Thoracic aorta (tissue), 2 donors: Measurements from ENCODE around the gene COBLL1. TPM values are rescaled to one million over a fixed set of nuclear protein-coding genes. Genes with fewer than 3 reads are reported as not detected.

Source experiments
- ATAC-seq: fragments of 150-250 bp; one replicate; pipeline ENCODE4 v1.8.0; 2017; ENCODE audit warnings: low read depth; ENCODE audit not compliant: insufficient number of reproducible peaks, low FRiP score
- DNase-seq: peaks from one replicate; pipeline ENCODE4 v3.0.0-alpha.2; 2020; ENCODE audit warnings: low spot score
- H3K27ac ChIP-seq, 2 donors: fragments of 200-600 bp; sonication (generic); 1 replicate in 1 of 2; 2 replicates in 1 of 2; pipeline ENCODE4 v1.5.1; 2016; ENCODE audit warnings: mild to moderate bottlenecking in 2 of 2, moderate library complexity in 2 of 2
- H3K27me3 ChIP-seq: fragments of 200-600 bp; sonication (generic); replicated peaks from 2 replicates; pipeline ENCODE4 v1.6.0; 2016; ENCODE audit warnings: mild to moderate bottlenecking; ENCODE audit not compliant: insufficient read depth
- H3K36me3 ChIP-seq: fragments of 200-600 bp; sonication (generic); one replicate; pipeline ENCODE4 v1.5.1; 2016
- H3K4me1 ChIP-seq, 2 donors: fragments of 200-600 bp; sonication (generic); 1 replicate in 1 of 2; 2 replicates in 1 of 2; pipeline versions ENCODE4 v1.5.1 to v1.6.0; 2016; ENCODE audit warnings: low read depth in 2 of 2, mild to moderate bottlenecking in 1 of 2; ENCODE audit not compliant: control insufficient read depth in 1 of 2
- H3K4me3 ChIP-seq: fragments of 200-600 bp; sonication (generic); 2 replicates; pipeline ENCODE4 v1.5.1; 2016; ENCODE audit warnings: mild to moderate bottlenecking
- H3K9me3 ChIP-seq: fragments of 200-600 bp; sonication (generic); 2 replicates; pipeline ENCODE4 v1.5.1; 2016
- CTCF ChIP-seq: fragments of 200-600 bp; sonication (generic); IDR thresholded peaks from one replicate; pipeline ENCODE4 v1.5.1; 2019; ENCODE audit warnings: antibody characterized with exemption
- total RNA-seq, 2 donors: library from RNA; depleted of rRNA; stranded (reverse); fragments of >200 nt; gene quantifications; one replicate each; pipeline versions ENCODE4 v1.1.0 to v1.2.3, GENCODE V29; 2016

COBLL1 gene
- total RNA-seq, 2 donors from 2014 or later = 62.0 to 64.6 TPM

DNA sequence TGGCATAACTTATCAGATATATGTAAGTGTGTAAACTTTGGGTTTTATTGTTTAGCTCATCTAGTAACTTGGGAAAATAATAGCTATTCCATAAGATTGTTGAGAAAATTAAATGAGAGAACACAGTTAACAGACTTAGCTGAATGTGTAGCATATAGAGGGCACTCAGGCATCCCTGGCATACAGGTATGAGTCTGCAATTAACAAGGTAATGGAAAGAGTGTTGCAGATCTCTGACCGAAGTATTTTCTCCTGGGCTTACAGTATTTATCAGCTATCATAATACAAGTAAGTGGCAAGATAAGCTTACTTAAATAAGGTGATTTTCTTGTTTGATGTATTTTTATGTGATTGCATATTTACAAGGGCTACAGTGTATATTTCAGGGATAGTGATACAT lies 7.9 kb upstream of the COBLL1 start:
- DNase-seq (no peak), ATAC-seq (no peak)
- no peaks in the 10 kb centered on the region for H3K27me3 ChIP-seq
- H3K4me3 ChIP-seq = no peak overlapping the region
- no peaks in the 10 kb centered on the region for H3K4me1 ChIP-seq
- H3K9me3 ChIP-seq = no peaks in the 10 kb centered on the region
- H3K36me3 ChIP-seq = no peaks in the 10 kb centered on the region
- no peak overlapping the region for H3K27ac ChIP-seq
- TF ChIP-seq CTCF = no peak

GRCh38 chr2:164847981-164848741 lies 6.5 kb upstream of the COBLL1 start:
- Histone ChIP-seq H3K4me3 (no peak overlapping the region), H3K27me3 (no peaks in the 10 kb centered on the region), H3K36me3 (no peaks in the 10 kb centered on the region), H3K4me1 (no peaks in the 10 kb centered on the region), H3K27ac (no peak overlapping the region), H3K9me3 (no peaks in the 10 kb centered on the region)
- no peak for ATAC-seq
- TF ChIP-seq CTCF = no peak
- no peak for DNase-seq

- ATAC-seq (no peak), DNase-seq (no peak)
- Histone ChIP-seq H3K27ac (no peak overlapping the region), H3K4me3 (no peak overlapping the region), H3K9me3 (no peaks in the 10 kb centered on the region), H3K27me3 (no peaks in the 10 kb centered on the region), H3K36me3 (no peaks in the 10 kb centered on the region), H3K4me1 (peaks cover 0 to 2% of the 10 kb centered on the region in 2 donors)
- no peak for TF ChIP-seq CTCF
These were observed 5.7 kb upstream of the COBLL1 start for GRCh38 chr2:164847291-164847690.

- DNase-seq (no peak), ATAC-seq (no peak)
- Histone ChIP-seq H3K9me3 (no peaks in the 10 kb centered on the region), H3K4me3 (no peak overlapping the region), H3K27ac (no peak overlapping the region), H3K27me3 (no peaks in the 10 kb centered on the region), H3K4me1 (peaks cover 0 to 3% of the 10 kb centered on the region in 2 donors), H3K36me3 (no peaks in the 10 kb centered on the region)
- no peak for TF ChIP-seq CTCF
These were observed 4.7 kb upstream of the COBLL1 start for GRCh38 chr2:164846276-164846675.

- H3K4me3 ChIP-seq = no peak overlapping the region
- no peak for ATAC-seq
- no peak overlapping the region for H3K27ac ChIP-seq
- H3K27me3 ChIP-seq = no peaks in the 10 kb centered on the region
- no peak for TF ChIP-seq CTCF
- no peaks in the 10 kb centered on the region for H3K36me3 ChIP-seq
- H3K9me3 ChIP-seq = no peaks in the 10 kb centered on the region
- DNase-seq = no peak
- peaks cover 3 to 11% of the 10 kb centered on the region in 2 donors for H3K4me1 ChIP-seq
These were observed 1.8 kb upstream of the COBLL1 start for GRCh38 chr2:164843346-164843911.
